Measurements from ENCODE around the gene FANCD2OS. TPM values are rescaled to one million over a fixed set of nuclear protein-coding genes. Genes with fewer than 3 reads are reported as not detected.

FANCD2OS gene
- total and polyA plus RNA-seq, 12 donors, result not detected

DNA sequence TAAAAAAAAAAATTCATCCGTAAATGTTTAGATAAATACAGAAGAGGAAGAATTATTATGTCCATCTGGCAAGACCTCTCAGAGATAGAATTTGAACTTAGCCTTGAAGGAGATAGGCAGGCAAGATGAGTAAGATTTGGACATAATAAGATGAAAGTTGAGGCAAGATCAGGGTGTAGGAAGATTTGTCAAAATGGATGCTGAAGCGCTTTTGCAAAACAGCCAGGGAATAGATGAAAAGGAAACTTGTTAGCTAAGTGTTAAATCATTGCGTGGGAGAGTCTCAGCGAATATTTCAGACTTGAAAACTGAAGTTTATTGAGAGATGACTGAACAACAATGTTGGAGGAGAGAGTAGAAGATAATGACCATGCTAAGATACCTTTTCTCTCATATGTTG is 14.7 kb upstream of the FANCD2OS start:
- WGBS, 4 donors, result 69 to 82% (median 81%) methylated on average over 4 of the region's 4 CpGs
- H3K36me3 ChIP-seq (replicated peaks in 1 of 2), result peaks cover 0 to 25% of the 10 kb centered on the region in 2 donors
- TF ChIP-seq CTCF (IDR thresholded peaks at IDR 0.05) (no peak), POLR2A (IDR thresholded peaks at IDR 0.05) (no peak)

GRCh38 chr3:10121064-10121463 is 13.0 kb upstream of the FANCD2OS start:
- peaks cover 0 to 10% of the 10 kb centered on the region in 2 donors for H3K36me3 ChIP-seq (replicated peaks in 1 of 2)
- no peak overlapping the region for H3K27ac ChIP-seq
- WGBS, 4 donors, result 93 to 95% (median 95%) methylated on average over 2 of the region's 2 CpGs
- H3K4me1 ChIP-seq (replicated peaks in 1 of 2), result peaks cover 5 to 22% of the 10 kb centered on the region in 2 donors
- intact Hi-C loops (cut with DNase I), result no loop called here
- no peaks in the 10 kb centered on the region for H3K27me3 ChIP-seq
- TF ChIP-seq CTCF (IDR thresholded peaks at IDR 0.05), result no peak
- TF ChIP-seq POLR2A (IDR thresholded peaks at IDR 0.05), result no peak
- DNase-seq, result no peak
- no peaks in the 10 kb centered on the region for H3K9me3 ChIP-seq (replicated peaks in 1 of 3)
- no peak overlapping the region for H3K4me3 ChIP-seq

More for the DNA sequence above, 14.7 kb upstream of the FANCD2OS start:
- H3K27ac ChIP-seq, result no peak overlapping the region
- intact Hi-C loops (cut with DNase I), result no loop called here
- no peak overlapping the region for H3K4me3 ChIP-seq
- no peaks in the 10 kb centered on the region for H3K9me3 ChIP-seq (replicated peaks in 1 of 3)
- peaks cover 0 to 5% of the 10 kb centered on the region in 2 donors for H3K4me1 ChIP-seq (replicated peaks in 1 of 2)
- no peaks in the 10 kb centered on the region for H3K27me3 ChIP-seq
- DNase-seq, result no peak

- Histone ChIP-seq H3K27me3 (no peaks in the 10 kb centered on the region), H3K27ac (no peak overlapping the region), H3K4me1 (replicated peaks in 1 of 2) (peaks cover 8 to 26% of the 10 kb centered on the region in 2 donors), H3K36me3 (replicated peaks in 1 of 2) (no peaks in the 10 kb centered on the region), H3K4me3 (no peak overlapping the region), H3K9me3 (replicated peaks in 1 of 3) (no peaks in the 10 kb centered on the region)
- no peak for DNase-seq
- TF ChIP-seq POLR2A (IDR thresholded peaks at IDR 0.05) (no peak), CTCF (IDR thresholded peaks at IDR 0.05) (no peak)
- intact Hi-C loops (cut with DNase I), result no loop called here
- WGBS, 4 donors, result 75 to 87% (median 83%) methylated on average over 4 of the region's 4 CpGs
These were observed 11.3 kb upstream of the FANCD2OS start for GRCh38 chr3:10119376-10119775.

GRCh38 chr3:10116928-10117327 is 8.9 kb upstream of the FANCD2OS start:
- intact Hi-C loops (cut with DNase I), result no loop called here
- H3K4me3 ChIP-seq, result peak overlapping the region in 1 of 4 donors; percentile 74
- 88 to 92% (median 89%) methylated on average over 4 of the region's 4 CpGs for WGBS, 4 donors

More at GRCh38 chr3:10116928-10117327, 8.9 kb upstream of the FANCD2OS start:
- peaks cover 8 to 26% of the 10 kb centered on the region in 2 donors for H3K4me1 ChIP-seq (replicated peaks in 1 of 2)
- H3K36me3 ChIP-seq (replicated peaks in 1 of 2), result no peaks in the 10 kb centered on the region
- H3K9me3 ChIP-seq (replicated peaks in 1 of 3), result no peaks in the 10 kb centered on the region
- H3K27me3 ChIP-seq, result no peaks in the 10 kb centered on the region
- TF ChIP-seq POLR2A (IDR thresholded peaks at IDR 0.05) (no peak), CTCF (IDR thresholded peaks at IDR 0.05) (no peak)
- no peak for DNase-seq
- H3K27ac ChIP-seq, result no peak overlapping the region

All from adrenal gland (tissue), 12 donors.